Measurements from ENCODE around the gene RPS15.

GRCh38 chr19:1486720-1487575, 48.8 kb downstream of the RPS15 start:
- TF ChIP-seq JUND (IDR thresholded peaks at IDR 0.05) (no peak), EZH2phosphoT487 (IDR thresholded peaks at IDR 0.05; ENCODE audit: borderline replicate concordance, low read depth) (no peak), GABPA (IDR thresholded peaks at IDR 0.05; ENCODE audit: low read depth) (no peak), CTCF (IDR thresholded peaks at IDR 0.05) (no peak), ZBTB33 (IDR thresholded peaks at IDR 0.05; ENCODE audit: borderline replicate concordance, low read depth) (no peak), POLR2AphosphoS5 (IDR thresholded peaks at IDR 0.05; ENCODE audit: low read depth, low read length) (no peak), RAD21 (IDR thresholded peaks at IDR 0.05; ENCODE audit: low read length) (no peak), TEAD4 (IDR thresholded peaks at IDR 0.05; ENCODE audit: borderline replicate concordance, insufficient read depth) (no peak), RFX5 (IDR thresholded peaks at IDR 0.05; ENCODE audit: low read length) (no peak), FOXM1 (IDR thresholded peaks at IDR 0.05; ENCODE audit: low read depth) (no peak)
- TF ChIP-seq, protein P1, sequence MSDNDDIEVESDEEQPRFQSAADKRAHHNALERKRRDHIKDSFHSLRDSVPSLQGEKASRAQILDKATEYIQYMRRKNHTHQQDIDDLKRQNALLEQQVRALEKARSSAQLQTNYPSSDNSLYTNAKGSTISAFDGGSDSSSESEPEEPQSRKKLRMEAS (IDR thresholded peaks at IDR 0.05; ENCODE audit: low read depth): no peak
- TF ChIP-seq, protein P2, sequence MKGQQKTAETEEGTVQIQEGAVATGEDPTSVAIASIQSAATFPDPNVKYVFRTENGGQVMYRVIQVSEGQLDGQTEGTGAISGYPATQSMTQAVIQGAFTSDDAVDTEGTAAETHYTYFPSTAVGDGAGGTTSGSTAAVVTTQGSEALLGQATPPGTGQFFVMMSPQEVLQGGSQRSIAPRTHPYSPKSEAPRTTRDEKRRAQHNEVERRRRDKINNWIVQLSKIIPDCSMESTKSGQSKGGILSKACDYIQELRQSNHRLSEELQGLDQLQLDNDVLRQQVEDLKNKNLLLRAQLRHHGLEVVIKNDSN (IDR thresholded peaks at IDR 0.05; ENCODE audit: borderline replicate concordance, low read depth): no peak

All from SK-N-SH (cell line).